OCI-LY1 (cell line): ENCODE measurements around the gene COG7.

ENCODE experiments used
- EZH2 ChIP-seq: fragments of 200-600 bp; sonication (generic), shearing (Covaris generic); IDR thresholded peaks from 2 replicates; pipeline ENCODE4 v1.8.0; 2017; ENCODE audit warnings: borderline replicate concordance, mixed run types, mild to moderate bottlenecking, antibody characterized with exemption, low read length, moderate library complexity, mixed read lengths
- TF ChIP-seq, protein P1 (sequence below): fragments of 200-600 bp; sonication (generic), shearing (Covaris generic); IDR thresholded peaks from 2 replicates; pipeline ENCODE4 v1.5.1; 2017; ENCODE audit warnings: mild to moderate bottlenecking, antibody characterized with exemption, low read length, moderate library complexity, mixed read lengths

DNA sequence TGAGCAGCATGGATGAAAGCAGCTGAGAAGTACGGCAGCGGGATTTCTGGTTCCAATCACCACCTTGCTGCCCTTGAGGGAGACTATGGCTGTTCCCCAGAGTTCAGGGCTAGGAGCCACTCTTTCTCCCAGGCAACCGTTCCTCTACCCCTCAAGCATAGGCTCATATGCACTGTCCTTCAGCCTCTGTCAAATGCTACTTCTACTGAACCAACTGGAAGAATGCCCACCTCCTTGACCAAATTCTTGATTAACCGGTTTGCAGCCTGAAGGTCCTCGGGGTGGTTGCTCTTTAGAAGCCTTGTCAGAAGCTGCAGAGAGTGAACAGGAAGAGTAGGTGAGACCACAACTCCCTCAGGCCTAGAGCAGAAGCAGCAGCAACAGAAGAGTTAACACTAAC, 33.5 kb upstream of the COG7 start:
- TF ChIP-seq, protein P1, sequence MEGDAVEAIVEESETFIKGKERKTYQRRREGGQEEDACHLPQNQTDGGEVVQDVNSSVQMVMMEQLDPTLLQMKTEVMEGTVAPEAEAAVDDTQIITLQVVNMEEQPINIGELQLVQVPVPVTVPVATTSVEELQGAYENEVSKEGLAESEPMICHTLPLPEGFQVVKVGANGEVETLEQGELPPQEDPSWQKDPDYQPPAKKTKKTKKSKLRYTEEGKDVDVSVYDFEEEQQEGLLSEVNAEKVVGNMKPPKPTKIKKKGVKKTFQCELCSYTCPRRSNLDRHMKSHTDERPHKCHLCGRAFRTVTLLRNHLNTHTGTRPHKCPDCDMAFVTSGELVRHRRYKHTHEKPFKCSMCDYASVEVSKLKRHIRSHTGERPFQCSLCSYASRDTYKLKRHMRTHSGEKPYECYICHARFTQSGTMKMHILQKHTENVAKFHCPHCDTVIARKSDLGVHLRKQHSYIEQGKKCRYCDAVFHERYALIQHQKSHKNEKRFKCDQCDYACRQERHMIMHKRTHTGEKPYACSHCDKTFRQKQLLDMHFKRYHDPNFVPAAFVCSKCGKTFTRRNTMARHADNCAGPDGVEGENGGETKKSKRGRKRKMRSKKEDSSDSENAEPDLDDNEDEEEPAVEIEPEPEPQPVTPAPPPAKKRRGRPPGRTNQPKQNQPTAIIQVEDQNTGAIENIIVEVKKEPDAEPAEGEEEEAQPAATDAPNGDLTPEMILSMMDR, result no peak
- no peak for TF ChIP-seq EZH2
